CD14-positive monocyte (primary cell): ENCODE measurements around the gene SLC4A5. TPM values are rescaled to one million over a fixed set of nuclear protein-coding genes. Genes with fewer than 3 reads are reported as not detected.

Experiments used
- DNase-seq, 3 donors: peaks; one replicate each; pipeline ENCODE4 v3.0.0-alpha.2; 2011 to 2022
- H2AFZ ChIP-seq: 2 replicates; pipeline ENCODE4 v1.6.0; 2012; ENCODE audit warnings: mild to moderate bottlenecking, low read depth, low read length, inconsistent platforms; ENCODE audit not compliant: insufficient read depth, poor library complexity, severe bottlenecking
- H3K27ac ChIP-seq, 2 donors: 1 replicate in 1 of 2; 2 replicates in 1 of 2; pipeline ENCODE4 v1.5.1; 2012 to 2013; ENCODE audit warnings: low read length in 2 of 2, control low read depth in 1 of 2, inconsistent platforms in 1 of 2, low read depth in 1 of 2, mild to moderate bottlenecking in 1 of 2
- H3K27me3 ChIP-seq, 2 donors: one replicate each; pipeline versions ENCODE4 v1.6.0 to v1.6.1; 2011 to 2013; ENCODE audit warnings: low read length in 2 of 2; ENCODE audit not compliant: control insufficient read depth in 2 of 2, insufficient read depth in 2 of 2
- H3K36me3 ChIP-seq, 2 donors: replicated peaks in 1 of 2; 1 replicate in 1 of 2; 2 replicates in 1 of 2; pipeline versions ENCODE4 v1.5.1 to v1.6.1; 2012 to 2013; ENCODE audit warnings: low read length in 2 of 2, control low read depth in 1 of 2, inconsistent platforms in 1 of 2, mild to moderate bottlenecking in 1 of 2; ENCODE audit not compliant: insufficient read depth in 2 of 2, control insufficient read depth in 1 of 2
- H3K4me1 ChIP-seq, 2 donors: 1 replicate in 1 of 2; 2 replicates in 1 of 2; pipeline versions ENCODE4 v1.5.1 to v1.6.1; 2012 to 2013; ENCODE audit warnings: low read length in 2 of 2, control low read depth in 1 of 2, inconsistent platforms in 1 of 2, mild to moderate bottlenecking in 1 of 2, moderate library complexity in 1 of 2; ENCODE audit not compliant: insufficient read depth in 2 of 2, control insufficient read depth in 1 of 2
- H3K4me2 ChIP-seq: replicated peaks from 2 replicates; pipeline ENCODE3; 2012; ENCODE audit warnings: low read length, moderate library complexity, mild to moderate bottlenecking; ENCODE audit not compliant: poor library complexity, severe bottlenecking; ENCODE audit errors: extremely low read depth
- H3K4me3 ChIP-seq, 3 experiments: fragments of 200-600 bp in 1 of 3; sonication (generic) in 1 of 3; replicated peaks in 1 of 3; 1 replicate in 2 of 3; 2 replicates in 1 of 3; pipeline ENCODE4 v1.5.1; 2011 to 2013; ENCODE audit warnings: low read length in 3 of 3, mild to moderate bottlenecking in 3 of 3, control low read depth in 2 of 3, low read depth in 2 of 3, inconsistent platforms in 1 of 3, moderate library complexity in 1 of 3
- H3K79me2 ChIP-seq: 2 replicates; pipeline ENCODE4 v1.6.0; 2012; ENCODE audit warnings: mild to moderate bottlenecking, control low read depth, inconsistent platforms, low read length, moderate library complexity; ENCODE audit not compliant: insufficient read depth
- H3K9ac ChIP-seq: 2 replicates; pipeline ENCODE4 v1.6.0; 2017; ENCODE audit warnings: low read length, mild to moderate bottlenecking; ENCODE audit not compliant: insufficient read depth, poor library complexity, severe bottlenecking
- H3K9me3 ChIP-seq, 2 donors: replicated peaks in 1 of 2; 1 replicate in 1 of 2; 2 replicates in 1 of 2; pipeline versions ENCODE4 v1.5.1 to v1.6.1; 2012 to 2013; ENCODE audit warnings: low read length in 2 of 2, control low read depth in 1 of 2; ENCODE audit not compliant: control insufficient read depth in 1 of 2, insufficient read depth in 1 of 2
- H4K20me1 ChIP-seq: 2 replicates; pipeline ENCODE4 v1.6.0; 2012; ENCODE audit warnings: mild to moderate bottlenecking, low read length, control low read depth, moderate library complexity; ENCODE audit not compliant: insufficient read depth
- H3K27ac Mint-ChIP-seq, 7 donors: one replicate each; pipeline ENCODE4 v1.8.0; 2020; ENCODE audit warnings: mild to moderate bottlenecking in 7 of 7, mixed read lengths in 7 of 7, moderate library complexity in 6 of 7, inconsistent platforms in 2 of 7
- H3K27me3 Mint-ChIP-seq, 3 donors: one replicate each; pipeline ENCODE4 v1.8.0; 2021 to 2022; ENCODE audit warnings: low read depth in 3 of 3, mild to moderate bottlenecking in 3 of 3, mixed read lengths in 3 of 3, moderate library complexity in 3 of 3, inconsistent platforms in 1 of 3
- H3K36me3 Mint-ChIP-seq, 2 donors: one replicate each; pipeline ENCODE4 v1.8.0; 2020; ENCODE audit warnings: mixed read lengths in 2 of 2, inconsistent platforms in 1 of 2, mild to moderate bottlenecking in 1 of 2
- H3K4me1 Mint-ChIP-seq: one replicate; pipeline ENCODE4 v1.8.0; 2020; ENCODE audit warnings: mild to moderate bottlenecking, mixed read lengths
- H3K4me3 Mint-ChIP-seq, 2 donors: one replicate each; pipeline ENCODE4 v1.8.0; 2020; ENCODE audit warnings: mild to moderate bottlenecking in 2 of 2, mixed read lengths in 2 of 2, moderate library complexity in 1 of 2
- H3K9me3 Mint-ChIP-seq, 7 donors: one replicate each; pipeline ENCODE4 v1.8.0; 2020 to 2022; ENCODE audit warnings: mixed read lengths in 7 of 7, mild to moderate bottlenecking in 6 of 7, moderate library complexity in 6 of 7, inconsistent platforms in 2 of 7
- CTCF ChIP-seq: fragments of 200-600 bp; IDR thresholded peaks from one replicate; pipeline ENCODE4 v1.8.0; 2022; ENCODE audit warnings: antibody characterized with exemption, mild to moderate bottlenecking
- WGBS: methylation state at CpG from one replicate; pipeline ENCODE4 v1.1.5; 2013; ENCODE audit warnings: missing lambda C conversion rate; ENCODE audit not compliant: insufficient coverage; 5-methylcytosine and 5-hydroxymethylcytosine counted together
- intact Hi-C, 2 donors: fragments of 100-400 bp; cut with micrococcal nuclease; formaldehyde crosslinking; loops; one replicate each; pipeline versions ENCODE4 v1.15.0 to v1.15.1; 2023
- polyA plus RNA-seq, 3 donors: library from polyadenylated mRNA; depleted of rRNA in 1 of 3; unstranded in 2 of 3; stranded (reverse) in 1 of 3; fragments of 300-500 nt in 2 of 3; fragments of >200 nt in 1 of 3; fragmentation: Illumina TruSeq in 2 of 3; gene quantifications; 1 replicate in 2 of 3; 2 replicates in 1 of 3; pipeline ENCODE4 v1.2.3, GENCODE V29; 2012 to 2021

Gene SLC4A5
- polyA plus RNA-seq, 3 donors, result 0.10 to 1.1 TPM; not detected in 1

GRCh38 chr2:74205596-74205995 is 137.6 kb downstream of the SLC4A5 start:
- Histone ChIP-seq H2AFZ (peak overlapping the region; percentile 55), H3K27me3 (no peaks in the 10 kb centered on the region), H3K27ac (peak overlapping the region; percentile 21 to 84), H3K79me2 (peaks cover 79% of the 10 kb centered on the region), H3K4me3 (no peak overlapping the region), H3K9ac (no peak overlapping the region), H3K4me2 (peak overlapping the region; percentile 45), H3K9me3 (no peaks in the 10 kb centered on the region), H3K36me3 (peaks cover 32 to 59% of the 10 kb centered on the region in 2 donors), H4K20me1 (peaks cover 57% of the 10 kb centered on the region), H3K4me1 (peaks cover 21 to 36% of the 10 kb centered on the region in 2 donors)
- Mint-ChIP-seq H3K4me3 (peak overlapping the region in 1 of 2 donors; percentile 43), H3K4me1 (peaks cover 43% of the 10 kb centered on the region), H3K27ac (peak overlapping the region; percentile 83 to 95 (median 94)), H3K27me3 (no peaks in the 10 kb centered on the region), H3K9me3 (peaks cover 0 to 2% (median 0%) of the 10 kb centered on the region in 7 donors), H3K36me3 (peaks cover 38 to 62% of the 10 kb centered on the region in 2 donors)
- WGBS, result no CpG with 5 or more reads among the region's 6 CpGs
- no peak for TF ChIP-seq CTCF
- DNase-seq, result no peak
- intact Hi-C loops, result no loop called here

DNA sequence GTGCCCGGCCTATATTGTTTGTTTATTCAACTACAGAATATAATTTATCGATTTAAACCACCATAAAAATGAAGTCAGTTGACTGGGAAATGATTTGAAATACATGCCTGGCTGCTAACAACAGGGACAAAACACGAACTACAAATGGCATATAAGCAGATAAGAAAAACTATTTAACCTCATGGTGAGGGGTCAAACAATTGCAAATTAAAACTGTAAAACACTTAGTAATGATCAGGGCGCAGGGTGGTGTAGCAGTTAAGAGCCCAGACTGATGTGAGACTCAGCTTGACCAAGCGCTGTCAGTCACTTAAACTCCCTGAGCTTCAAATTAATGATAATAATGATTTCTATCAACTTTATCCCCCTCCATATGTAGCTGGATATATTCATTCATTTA is 138.1 kb downstream of the SLC4A5 start:
- TF ChIP-seq CTCF, result no peak
- Mint-ChIP-seq H3K4me3 (no peak overlapping the region), H3K9me3 (peaks cover 0 to 2% (median 0%) of the 10 kb centered on the region in 7 donors), H3K36me3 (peaks cover 35 to 57% of the 10 kb centered on the region in 2 donors), H3K4me1 (peaks cover 48% of the 10 kb centered on the region), H3K27ac (peak overlapping the region; percentile 78 to 95 (median 94)), H3K27me3 (no peaks in the 10 kb centered on the region)
- Histone ChIP-seq H2AFZ (no peak overlapping the region), H3K4me3 (no peak overlapping the region), H3K36me3 (peaks cover 27 to 55% of the 10 kb centered on the region in 2 donors), H3K27me3 (no peaks in the 10 kb centered on the region), H3K4me2 (no peak overlapping the region), H4K20me1 (peaks cover 61% of the 10 kb centered on the region), H3K9me3 (no peaks in the 10 kb centered on the region), H3K79me2 (peaks cover 83% of the 10 kb centered on the region), H3K4me1 (peaks cover 24 to 41% of the 10 kb centered on the region in 2 donors), H3K9ac (no peak overlapping the region), H3K27ac (peak overlapping the region; percentile 21 to 84)
- intact Hi-C loops, result no loop called here
- no peak for DNase-seq
- WGBS, result no CpG with 5 or more reads among the region's 5 CpGs
